Activated T-helper 1 cell treated with Interleukin-2 at 50 U/mL for 16 hours (primary cell): ENCODE measurements around the gene HOMER3.
"Not testable (repeated sequence)": the region's sequence is repeated elsewhere in the genome, so short reads cannot be mapped to it uniquely, and the experiment has no call there.

Experiments used
- DNase-seq: peaks from one replicate; pipeline ENCODE4 v3.0.0-alpha.2; 2020; ENCODE audit warnings: low read depth

Gene HOMER3

DNA sequence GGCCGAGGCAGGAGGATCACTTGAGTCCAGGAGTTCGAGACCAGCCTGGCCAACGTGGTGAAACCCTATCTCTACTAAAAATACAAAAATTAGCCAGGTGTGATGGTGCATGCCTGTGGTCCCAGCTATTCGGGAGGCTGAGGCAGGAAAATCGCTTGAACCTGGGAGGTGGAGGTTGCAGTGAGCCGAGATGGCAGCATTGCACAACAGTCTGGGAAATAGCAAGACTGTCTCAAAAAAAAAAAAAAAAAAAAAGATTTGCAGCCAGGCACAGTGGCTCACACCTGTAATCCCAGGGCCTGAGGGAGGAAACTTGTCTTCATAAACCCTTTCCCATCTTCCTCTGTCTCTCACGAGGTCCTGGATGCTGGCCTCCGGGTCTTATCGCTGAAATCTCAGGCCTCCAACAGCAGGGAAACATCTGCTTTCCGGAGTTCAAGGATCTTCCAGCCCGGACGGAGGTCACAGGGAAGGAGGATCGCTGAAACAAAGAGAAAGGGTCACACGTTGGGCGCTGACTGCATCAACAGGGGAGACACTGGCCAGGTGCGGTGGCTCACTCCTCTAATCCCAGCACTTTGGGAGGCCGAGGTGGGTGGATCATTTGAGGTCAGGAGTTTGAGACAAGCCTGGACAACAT is 11.5 kb upstream of the HOMER3 start:
- not testable (repeated sequence) for DNase-seq

DNA sequence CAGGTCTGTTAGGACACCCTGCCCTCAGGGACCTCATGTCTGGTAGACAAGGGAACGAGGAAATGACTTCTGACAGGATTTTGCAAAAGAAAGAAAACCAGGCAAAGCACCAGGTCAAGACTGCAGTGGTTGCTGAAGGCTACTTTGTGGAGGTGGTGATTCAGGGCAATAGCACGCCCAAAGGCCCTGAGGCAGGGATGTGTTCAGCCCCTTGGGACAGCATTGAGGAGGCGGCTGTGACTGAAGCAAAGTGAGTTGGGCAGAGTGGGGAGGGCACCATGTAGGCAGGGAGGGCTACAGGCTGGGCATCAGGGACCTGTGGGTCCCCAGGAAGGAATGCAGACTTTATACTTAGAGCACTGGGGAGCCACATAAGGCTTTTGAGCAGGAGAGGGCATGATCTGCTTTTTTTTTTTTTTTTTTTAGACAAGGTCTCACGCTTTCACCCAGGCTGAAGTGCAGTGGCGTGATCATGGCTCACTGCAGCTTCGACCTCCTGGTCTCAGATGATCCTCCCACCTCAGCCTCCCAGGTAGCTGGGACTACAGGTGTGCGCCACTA is 10.8 kb upstream of the HOMER3 start:
- DNase-seq = no peak

DNA sequence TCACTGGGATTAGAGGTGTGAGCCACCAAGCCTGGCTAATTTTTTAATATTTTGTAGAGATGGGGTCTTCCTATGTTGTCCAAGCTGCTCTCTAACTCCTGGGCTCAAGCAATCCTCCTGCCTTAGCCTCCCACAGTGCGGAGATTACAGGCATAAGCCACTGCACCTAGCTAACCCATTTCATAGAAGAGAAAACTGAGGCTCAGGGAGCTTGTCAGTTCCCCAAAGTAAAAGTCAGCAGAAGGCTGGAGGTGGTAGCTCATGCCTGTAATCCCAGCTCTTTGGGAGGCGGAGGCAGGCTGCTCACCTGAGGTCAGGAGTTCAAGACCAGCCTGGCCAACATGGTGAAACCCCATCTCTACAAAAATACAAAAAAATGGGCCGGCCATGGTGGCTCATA is 8.8 kb upstream of the HOMER3 start:
- no peak for DNase-seq

DNA sequence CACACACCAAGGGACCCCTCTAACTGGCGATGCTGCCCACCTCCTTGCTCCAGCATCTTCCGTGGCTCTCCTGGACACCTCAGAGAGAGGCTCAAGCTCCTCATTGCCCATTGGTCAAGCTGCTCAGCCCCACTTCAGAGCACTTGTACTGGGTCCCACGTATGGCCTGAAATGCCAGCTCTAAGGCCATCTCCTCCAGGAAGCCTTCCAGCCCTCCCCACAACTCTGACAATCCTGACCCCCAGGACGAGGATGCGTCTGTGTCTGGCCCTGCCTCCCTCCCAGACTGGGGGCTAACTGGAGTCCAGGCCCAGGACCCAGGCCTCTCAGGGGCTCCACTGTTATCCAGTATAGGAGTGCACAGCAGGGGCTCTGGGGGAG is 7.9 kb upstream of the HOMER3 start:
- DNase-seq = no peak

DNA sequence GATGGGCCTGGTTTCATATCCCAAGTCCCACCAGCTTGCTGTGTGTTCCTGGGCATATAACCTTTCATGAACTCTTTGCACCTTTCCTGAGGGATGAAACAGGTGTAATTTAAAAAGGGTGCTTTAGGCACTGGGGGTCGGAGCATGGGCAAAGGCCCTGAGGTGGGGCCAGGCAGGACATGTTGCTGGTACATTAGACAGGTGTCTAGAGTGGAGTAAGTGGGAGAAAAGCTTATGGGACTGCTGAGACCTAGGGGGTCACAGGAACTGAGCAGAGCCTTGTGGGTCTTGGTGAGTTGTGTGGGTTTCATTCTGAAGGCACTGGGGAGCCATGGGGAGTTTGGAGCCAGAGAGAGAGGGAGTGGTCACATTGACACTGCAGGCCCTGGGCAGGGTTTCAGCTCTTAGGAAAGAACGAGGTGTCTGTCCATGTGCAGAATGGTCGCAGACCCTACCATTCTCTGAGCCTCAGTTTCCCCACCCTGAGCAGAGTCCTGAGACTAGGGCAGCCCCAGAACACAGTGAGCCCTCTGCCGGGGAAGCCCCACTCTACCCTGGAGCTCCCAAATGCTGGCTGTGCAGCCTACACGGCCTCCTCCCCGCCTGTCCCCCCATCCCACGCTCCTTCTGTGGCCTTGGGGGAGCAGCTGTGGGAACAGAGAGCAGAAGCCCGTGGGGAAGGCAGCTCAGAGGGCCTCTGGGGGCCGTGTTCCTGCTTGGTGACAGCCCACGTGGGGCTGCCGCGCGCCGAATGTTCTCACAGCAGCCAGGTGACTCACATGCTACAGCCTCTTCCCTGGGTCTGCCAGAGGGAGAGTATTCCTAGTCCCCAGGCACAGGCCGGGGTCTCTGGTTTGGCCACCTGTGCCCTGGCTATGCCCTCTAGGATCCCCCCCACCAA is 7.3 kb upstream of the HOMER3 start:
- no peak for DNase-seq

DNA sequence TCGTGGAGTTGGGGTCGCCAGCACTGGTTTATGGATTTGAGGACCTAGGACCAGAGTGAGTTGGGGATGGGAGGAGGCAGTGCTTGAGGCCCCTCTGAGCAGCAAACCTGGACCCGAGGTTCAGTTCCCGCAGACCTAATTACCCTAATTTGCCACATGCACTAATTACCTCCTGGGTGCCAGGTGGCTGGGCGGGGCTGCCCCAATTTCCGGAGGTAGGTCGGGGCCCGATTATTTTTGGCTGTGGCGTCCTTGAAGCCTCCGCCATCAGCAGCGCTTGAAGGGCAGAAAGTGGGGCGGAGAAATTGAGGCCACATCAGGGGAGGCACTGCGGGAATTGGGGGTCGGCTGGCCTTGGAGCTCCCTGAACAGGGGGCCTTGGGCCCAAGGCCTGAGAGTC is 5.9 kb upstream of the HOMER3 start:
- DNase-seq = no peak

DNA sequence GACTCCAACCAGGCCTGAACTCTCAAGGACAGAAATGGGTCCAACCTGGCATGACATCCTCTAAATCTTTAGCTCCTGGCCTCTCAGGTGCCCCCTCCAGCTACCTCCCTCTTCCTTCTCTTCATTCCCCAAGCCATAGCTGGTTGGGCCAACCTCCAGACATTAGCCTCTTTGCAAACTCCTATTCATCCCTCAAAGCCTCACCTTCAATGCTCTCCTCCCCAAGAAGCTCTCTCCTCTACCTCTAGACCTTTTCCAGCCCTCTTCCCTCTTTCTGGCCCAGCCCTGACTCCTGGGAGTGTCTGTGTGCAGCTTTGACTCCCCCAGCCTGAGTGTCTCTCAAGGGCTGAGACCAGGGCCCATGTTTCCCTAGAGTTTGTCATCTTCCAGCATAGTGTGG is 5.3 kb upstream of the HOMER3 start:
- no peak for DNase-seq

DNA sequence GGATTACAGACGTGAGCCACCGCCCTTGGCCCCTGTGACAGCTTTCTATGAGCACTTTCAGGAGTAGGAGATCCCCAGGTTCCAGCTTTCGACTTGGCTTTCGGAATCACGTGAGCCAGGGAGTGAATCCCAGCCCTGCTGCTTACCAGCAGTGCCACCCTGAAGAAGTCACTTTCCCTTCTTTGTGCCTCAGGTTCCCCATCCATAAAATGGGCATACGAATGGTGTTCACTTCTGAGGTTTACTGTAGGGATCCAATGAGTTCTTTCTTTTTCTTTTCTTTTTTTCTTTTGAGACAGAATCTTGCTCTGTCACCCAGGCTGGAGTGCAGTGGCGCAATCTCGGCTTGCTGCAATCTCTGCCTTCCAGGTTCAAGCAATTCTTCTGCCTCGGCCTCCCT is 4.3 kb upstream of the HOMER3 start:
- no peak for DNase-seq

DNA sequence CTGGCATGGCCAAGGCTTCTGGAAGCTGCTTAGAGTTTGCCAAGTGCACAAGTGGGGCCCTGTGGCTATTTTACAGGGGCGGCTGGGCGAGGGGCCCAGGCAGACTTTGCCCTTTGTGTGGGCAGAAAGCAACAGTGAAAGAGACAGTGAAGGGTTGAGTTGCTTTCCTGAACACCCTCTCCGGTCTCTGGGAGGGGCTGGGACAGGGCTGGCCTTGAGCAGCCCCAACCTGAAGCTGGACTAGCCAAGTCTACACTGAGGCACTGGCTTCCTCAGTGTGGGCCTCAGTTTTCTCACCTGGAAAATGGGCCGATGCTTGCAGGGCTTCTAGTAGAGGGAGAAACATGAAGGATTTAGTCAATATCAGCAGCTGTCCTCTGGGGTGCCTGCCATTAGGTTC is 2.4 kb upstream of the HOMER3 start:
- no peak for DNase-seq

DNA sequence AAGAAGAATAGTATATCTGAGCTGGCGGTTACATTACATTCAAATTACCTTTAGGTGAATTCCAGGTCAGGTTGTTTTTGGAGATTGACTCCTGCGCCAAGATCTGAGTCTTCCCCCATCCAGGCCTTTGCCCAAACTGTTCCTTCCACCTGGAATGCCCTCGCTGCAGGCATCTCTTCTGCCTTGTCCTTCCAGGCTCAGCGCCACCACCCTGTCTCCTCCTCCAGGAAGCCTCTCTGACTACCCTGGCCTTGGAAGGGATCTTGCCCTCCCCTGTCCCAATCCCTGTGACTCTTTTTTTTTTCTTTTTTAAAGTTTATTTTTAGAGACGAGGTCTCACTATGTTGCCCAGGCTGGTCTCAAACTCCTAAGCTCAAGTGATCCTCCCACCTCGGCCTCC is 1.7 kb upstream of the HOMER3 start:
- no peak for DNase-seq

DNA sequence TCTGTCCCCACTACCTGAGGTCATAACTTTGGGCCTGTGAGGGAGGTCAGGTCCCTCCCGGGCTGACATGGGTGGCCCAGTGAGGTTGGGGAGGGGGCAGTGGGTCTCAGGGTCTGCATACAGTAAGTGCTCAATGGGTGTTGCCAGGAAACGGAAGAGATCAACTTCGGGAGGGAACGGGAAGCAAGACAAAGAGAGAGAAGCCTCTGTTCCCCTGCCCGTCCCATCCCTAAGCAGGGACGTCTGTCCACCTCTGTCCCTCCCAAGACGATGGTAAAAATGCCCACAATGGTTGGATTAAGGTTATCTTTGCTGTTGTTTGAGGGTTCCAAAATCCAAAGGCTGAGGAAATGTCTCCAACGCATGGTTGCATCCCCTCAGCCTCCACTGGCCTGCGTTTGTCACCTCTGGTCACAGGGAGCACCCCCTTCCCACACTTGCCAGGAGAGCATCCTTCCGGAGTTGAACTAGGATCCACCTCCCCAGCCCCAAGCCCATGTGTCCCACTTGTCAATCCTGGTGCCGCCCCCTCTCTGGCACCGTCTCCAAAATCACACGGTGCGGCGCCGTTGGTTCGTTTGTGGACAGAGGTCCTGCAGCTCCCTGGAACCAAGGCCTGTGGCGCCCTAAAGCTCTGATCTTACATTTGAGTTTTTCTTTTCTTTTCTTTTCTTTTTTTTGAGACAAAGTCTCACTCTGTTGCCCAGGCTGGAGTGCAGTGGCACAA is 774 bp upstream of the HOMER3 start:
- DNase-seq = no peak

DNA sequence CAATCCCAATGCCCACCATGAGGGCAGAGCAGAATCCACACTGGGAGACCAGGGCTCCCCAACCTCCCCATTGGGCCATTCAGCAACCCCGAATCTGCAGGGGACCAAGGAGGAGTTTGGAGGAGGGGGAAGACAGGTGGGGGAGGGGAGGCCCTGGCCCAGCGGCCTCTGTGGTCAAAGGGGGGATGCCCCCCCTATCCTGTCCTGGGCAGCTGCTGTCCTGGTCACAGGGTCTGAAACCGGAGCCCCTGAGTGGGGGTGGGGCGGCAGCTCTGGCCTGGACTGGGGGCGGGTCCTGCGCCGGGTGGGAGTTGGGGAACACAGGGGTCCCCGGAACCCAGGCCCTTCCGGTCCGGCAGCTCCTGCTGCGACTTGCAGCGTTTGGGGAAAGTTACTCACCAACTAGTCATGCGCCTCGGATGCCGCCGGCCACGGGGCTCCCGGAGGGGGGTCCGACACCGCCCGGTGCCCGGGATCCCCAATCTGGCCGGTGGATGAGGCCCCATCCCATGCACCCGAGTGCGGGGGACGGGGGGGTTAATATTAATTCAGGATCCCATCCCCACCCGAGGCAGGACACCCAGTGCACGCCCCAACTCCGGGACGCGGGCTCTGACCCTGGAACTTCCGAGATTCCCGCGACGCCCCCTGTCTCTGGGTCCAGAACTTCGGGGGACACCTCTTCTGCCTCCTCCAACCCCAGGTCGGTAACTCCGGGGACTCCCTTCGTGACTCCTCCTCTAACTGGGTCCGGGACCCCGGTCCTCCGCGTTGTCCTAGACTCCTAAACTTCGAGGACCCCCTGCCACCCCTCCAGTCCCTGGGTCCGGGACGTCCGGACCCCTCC is 872 bp downstream of the HOMER3 start:
- DNase-seq = no peak

DNA sequence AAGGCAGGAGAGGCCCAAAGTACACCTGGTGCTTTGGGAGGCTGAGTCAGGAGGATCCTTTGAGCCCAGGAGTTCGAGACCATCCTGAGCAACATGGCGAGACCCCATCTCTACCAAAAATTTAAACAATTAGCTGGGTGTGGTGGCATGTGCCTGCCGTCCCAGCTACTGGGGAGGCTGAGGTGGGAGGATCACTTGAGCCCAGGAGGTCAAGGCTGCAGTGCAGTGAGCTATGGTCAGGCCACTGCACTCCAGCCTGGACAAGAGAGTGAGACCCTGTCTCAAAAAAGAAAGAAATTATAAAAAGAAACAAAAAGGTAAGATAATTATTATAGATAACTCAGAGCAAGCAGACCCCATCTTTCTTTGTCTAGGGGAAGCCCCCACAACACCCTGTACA is 1.9 kb downstream of the HOMER3 start:
- DNase-seq = no peak

DNA sequence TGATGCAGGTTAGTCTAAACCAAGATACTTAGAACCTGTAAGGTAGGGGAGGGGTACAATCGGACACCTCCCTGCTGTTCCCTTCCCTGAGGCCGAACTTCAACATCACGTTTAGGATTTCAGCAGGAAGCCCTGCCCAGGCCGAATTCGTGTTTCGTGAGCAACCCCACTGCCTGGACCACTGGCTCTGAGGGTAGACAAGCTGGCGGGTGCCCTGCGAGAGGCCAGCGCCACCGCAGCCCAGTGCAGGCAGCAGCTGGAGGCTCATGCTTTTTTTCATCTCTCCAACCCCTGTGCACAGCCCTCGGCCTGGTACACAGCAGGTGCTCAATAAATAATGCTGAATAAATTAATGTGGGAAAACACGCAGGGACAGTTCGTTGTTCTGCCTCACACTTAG is 7.7 kb downstream of the HOMER3 start:
- DNase-seq = no peak

DNA sequence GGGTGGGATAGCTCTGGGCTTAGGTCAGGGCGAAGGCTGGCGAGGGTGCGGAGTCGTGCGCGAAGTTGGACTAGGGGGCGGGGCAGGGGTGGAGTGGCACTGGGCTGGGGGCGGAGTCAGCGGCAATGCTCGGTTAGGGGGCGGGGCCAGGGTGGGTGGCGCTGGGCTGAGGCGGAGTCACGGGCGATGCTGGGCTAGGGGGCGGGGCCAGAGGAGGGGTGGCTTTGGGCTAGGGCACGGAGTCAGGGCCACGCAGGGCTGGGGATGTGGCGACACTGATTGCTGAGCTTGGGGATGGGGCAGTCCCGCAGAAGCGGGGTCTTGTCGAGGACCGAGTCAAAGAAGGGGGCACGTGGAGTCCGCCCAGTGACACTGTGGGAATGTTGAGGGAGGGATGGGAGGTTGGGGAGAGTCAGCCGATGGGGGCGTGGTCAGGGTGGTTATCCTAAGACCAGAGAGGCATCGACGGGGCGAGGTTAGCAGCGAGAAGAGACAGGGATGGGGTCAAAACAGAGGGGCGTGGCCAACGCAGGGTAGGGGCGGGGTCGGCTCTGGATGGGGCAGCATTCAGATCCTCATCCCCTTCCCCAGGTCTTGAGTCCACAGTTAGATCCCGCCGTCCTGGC is 8.7 kb downstream of the HOMER3 start:
- DNase-seq = peak; percentile 67

DNA sequence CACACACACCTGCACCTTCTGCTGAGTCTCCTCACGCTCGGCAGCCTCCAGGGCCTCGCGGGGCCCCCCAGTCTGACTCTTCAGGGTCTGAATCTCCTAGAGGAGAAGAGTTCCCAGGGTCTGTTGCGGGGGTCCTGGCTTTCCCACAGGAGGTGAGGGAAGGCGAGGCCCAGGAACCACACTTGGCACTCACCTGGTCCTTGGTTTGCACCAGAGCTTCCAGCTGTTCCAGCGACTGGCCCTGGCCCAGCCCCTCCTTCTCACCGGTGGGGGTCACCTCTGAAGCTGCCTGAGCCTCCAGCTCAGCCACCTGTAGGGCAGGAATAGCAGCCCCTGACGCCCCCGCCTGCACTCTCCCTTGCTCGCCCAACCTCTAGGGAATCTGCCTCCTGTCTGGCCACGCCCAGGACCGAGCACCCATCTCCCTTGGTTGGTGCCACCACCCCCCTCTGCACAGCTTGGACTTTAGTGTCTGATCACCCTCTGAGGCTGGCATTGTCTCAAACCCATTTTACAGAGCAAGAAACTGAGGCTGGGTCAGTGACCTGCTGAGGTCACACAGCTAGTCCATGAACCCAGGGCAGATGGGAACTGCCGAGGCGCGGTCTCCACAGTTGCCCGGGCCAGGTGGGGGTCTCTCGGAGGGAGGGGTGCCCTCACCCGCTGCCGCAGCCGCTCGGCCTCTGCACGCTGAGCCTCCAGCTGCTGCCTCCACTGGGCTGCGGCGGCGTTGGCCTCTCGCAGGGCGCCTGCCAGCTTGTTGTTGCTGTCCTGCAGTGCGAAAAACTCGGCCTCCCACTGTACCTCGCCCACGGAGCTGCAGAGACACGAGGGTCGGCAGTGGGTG is 9.5 kb downstream of the HOMER3 start:
- no peak for DNase-seq

DNA sequence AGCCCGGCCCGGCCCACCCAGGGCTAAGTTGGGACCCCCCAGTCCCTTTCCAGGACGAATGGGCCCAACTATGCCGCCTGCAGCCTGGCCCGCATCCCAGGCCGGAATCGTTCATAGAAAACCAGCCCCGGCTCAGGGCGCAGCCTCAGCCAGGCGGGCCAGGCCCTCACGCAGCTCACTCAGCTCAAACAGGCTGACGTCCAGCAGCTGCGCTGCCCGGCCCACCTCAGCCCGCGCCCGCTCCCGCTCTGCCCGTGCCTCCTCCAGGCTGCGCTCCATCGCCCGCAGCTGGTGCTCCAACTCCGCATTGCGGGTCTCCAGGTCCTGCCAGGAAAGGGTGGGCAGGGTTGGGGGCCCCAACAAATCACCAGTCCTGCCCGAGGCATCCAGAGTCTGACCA is 11.7 kb downstream of the HOMER3 start:
- DNase-seq = no peak

DNA sequence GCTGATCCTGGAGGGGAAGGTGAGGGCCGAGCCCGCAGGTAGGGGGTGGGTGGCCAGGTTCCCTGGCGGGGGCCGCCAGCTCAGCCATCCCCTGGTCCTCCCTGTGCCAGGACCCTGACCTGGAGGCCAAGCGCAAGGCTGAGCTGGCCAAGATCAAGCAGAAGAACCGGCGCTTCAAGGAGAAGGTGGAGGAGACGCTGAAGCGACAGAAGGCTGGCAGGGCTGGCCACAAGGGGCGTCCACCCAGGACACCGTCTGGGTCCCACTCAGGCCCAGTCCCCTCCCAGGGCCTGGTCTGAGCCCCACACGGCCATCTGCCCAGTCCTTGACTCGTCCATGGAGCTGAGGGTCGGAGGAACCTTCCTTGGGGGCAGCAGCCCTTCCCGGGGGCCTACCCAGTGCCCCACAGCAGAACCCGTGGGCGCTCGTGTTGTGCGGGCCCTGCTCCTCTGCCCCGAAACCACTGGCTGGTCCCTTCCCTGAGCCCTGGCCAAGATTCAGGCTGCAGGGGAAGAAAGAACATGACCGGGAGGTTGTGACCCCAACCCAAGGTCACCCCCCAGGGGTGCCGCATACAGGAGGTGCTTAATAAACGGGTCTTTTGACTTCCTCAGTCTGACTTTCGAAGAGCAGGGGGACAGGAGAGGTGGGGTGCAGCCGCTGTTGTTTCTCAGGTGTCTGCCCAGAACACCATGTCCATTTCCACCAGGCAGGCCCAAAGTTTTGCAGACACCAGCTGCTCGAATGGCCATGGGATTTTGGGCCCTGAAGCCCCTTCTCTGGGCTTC is 12.8 kb downstream of the HOMER3 start:
- no peak for DNase-seq

DNA sequence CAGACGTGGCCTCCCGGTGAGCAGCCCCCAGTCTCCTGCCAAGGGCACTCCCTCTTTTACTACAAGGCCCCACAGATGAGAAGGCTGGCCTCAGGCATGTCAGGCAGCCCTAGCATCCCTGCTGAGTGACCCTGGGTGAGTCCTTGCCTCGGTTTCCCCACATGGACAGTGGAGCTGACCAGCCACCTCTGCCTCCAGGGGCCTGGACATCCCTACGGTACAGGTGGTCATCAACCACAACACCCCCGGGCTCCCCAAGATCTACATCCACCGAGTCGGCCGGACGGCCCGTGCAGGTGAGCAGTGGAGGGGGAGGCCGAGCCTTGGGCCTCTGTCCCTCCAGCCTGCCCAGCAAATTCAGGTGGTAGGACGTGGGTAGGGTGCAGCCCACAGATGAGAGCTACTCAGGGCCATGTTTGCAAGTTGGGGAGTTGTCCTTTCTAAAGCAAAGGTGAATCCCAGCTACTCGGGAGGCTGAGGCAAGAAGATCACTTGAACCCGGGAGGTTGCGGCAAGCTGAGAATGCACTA is 16.3 kb downstream of the HOMER3 start:
- DNase-seq = no peak
